Measurements from ENCODE around the gene DEFB123. TPM values are rescaled to one million over a fixed set of nuclear protein-coding genes. Genes with fewer than 3 reads are reported as not detected.

The DEFB123 gene
- total and polyA plus RNA-seq, 4 donors, result not detected

DNA sequence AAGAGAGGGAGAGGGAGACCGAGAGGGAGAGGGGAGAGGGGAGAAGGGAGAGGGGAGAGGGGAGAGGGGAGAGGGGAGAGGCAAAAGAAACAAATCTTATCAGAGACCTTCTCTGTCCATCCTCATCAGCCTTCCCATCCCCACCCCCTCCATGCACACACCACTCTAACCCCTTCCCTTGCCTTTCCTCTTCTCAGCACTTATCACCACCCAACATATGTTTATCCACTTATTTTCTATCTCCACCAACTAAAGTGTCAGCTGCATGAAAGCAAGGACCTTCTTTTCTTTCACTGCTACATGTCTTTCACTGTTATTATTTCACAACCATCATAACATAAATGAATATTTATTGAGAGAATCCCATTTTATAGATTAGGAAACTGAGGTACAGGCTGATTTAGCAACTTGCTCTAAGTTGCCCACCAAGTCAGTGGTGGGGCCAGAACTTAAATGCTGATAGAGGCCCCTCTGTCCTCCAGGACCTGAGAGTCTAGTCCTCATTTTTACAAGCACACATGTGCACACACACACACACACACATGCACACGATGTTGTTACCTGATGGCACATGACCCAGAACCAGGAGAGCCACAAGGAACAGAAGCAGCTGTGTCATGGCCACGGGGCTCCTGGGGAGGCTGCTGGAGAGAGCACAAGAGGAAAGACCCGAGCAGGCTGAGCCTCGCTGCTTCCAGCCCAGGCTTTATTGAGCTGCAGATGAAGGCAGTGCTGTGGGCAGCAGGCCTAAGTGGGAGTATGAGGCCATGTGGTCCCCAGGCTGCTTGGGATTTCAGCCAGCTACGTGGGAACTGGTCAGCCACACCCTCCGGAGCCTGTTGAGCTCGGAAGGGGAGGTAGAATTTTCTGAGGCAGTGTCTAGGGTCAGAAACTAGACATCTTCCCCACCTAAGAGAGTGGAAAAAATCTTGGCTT is 32.2 kb downstream of the DEFB123 start:
- 72% methylated on average over 7 of the region's 8 CpGs for WGBS
- TF ChIP-seq HNF4A (conservative IDR thresholded peaks at IDR 0.05), result no peak
- TF ChIP-seq, protein P1, sequence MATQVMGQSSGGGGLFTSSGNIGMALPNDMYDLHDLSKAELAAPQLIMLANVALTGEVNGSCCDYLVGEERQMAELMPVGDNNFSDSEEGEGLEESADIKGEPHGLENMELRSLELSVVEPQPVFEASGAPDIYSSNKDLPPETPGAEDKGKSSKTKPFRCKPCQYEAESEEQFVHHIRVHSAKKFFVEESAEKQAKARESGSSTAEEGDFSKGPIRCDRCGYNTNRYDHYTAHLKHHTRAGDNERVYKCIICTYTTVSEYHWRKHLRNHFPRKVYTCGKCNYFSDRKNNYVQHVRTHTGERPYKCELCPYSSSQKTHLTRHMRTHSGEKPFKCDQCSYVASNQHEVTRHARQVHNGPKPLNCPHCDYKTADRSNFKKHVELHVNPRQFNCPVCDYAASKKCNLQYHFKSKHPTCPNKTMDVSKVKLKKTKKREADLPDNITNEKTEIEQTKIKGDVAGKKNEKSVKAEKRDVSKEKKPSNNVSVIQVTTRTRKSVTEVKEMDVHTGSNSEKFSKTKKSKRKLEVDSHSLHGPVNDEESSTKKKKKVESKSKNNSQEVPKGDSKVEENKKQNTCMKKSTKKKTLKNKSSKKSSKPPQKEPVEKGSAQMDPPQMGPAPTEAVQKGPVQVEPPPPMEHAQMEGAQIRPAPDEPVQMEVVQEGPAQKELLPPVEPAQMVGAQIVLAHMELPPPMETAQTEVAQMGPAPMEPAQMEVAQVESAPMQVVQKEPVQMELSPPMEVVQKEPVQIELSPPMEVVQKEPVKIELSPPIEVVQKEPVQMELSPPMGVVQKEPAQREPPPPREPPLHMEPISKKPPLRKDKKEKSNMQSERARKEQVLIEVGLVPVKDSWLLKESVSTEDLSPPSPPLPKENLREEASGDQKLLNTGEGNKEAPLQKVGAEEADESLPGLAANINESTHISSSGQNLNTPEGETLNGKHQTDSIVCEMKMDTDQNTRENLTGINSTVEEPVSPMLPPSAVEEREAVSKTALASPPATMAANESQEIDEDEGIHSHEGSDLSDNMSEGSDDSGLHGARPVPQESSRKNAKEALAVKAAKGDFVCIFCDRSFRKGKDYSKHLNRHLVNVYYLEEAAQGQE (IDR thresholded peaks at IDR 0.05), result no peak
- TF ChIP-seq, protein P2, sequence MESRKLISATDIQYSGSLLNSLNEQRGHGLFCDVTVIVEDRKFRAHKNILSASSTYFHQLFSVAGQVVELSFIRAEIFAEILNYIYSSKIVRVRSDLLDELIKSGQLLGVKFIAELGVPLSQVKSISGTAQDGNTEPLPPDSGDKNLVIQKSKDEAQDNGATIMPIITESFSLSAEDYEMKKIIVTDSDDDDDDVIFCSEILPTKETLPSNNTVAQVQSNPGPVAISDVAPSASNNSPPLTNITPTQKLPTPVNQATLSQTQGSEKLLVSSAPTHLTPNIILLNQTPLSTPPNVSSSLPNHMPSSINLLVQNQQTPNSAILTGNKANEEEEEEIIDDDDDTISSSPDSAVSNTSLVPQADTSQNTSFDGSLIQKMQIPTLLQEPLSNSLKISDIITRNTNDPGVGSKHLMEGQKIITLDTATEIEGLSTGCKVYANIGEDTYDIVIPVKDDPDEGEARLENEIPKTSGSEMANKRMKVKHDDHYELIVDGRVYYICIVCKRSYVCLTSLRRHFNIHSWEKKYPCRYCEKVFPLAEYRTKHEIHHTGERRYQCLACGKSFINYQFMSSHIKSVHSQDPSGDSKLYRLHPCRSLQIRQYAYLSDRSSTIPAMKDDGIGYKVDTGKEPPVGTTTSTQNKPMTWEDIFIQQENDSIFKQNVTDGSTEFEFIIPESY (IDR thresholded peaks at IDR 0.05), result no peak
- no peak for TF ChIP-seq RAD21 (IDR thresholded peaks at IDR 0.05)
- no peak for TF ChIP-seq TAF1 (conservative IDR thresholded peaks at IDR 0.05)
- TF ChIP-seq MAX (IDR thresholded peaks at IDR 0.05), result no peak
- TF ChIP-seq RXRA (IDR thresholded peaks at IDR 0.05), result no peak
- TF ChIP-seq SP1 (IDR thresholded peaks at IDR 0.05), result no peak
- TF ChIP-seq FOXA2 (IDR thresholded peaks at IDR 0.05), result no peak
- TF ChIP-seq NR2F2 (IDR thresholded peaks at IDR 0.05), result no peak
- TF ChIP-seq JUND (IDR thresholded peaks at IDR 0.05), result no peak
- TF ChIP-seq EGR1 (IDR thresholded peaks at IDR 0.05; ENCODE audit: low read depth in 2 of 2), result no peak
- TF ChIP-seq GABPA (IDR thresholded peaks at IDR 0.05 in 1 of 2, conservative IDR thresholded peaks at IDR 0.05 in 1 of 2), result no peak
- TF ChIP-seq FOXA1 (IDR thresholded peaks at IDR 0.05), result no peak
- TF ChIP-seq, protein P3, sequence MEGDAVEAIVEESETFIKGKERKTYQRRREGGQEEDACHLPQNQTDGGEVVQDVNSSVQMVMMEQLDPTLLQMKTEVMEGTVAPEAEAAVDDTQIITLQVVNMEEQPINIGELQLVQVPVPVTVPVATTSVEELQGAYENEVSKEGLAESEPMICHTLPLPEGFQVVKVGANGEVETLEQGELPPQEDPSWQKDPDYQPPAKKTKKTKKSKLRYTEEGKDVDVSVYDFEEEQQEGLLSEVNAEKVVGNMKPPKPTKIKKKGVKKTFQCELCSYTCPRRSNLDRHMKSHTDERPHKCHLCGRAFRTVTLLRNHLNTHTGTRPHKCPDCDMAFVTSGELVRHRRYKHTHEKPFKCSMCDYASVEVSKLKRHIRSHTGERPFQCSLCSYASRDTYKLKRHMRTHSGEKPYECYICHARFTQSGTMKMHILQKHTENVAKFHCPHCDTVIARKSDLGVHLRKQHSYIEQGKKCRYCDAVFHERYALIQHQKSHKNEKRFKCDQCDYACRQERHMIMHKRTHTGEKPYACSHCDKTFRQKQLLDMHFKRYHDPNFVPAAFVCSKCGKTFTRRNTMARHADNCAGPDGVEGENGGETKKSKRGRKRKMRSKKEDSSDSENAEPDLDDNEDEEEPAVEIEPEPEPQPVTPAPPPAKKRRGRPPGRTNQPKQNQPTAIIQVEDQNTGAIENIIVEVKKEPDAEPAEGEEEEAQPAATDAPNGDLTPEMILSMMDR (IDR thresholded peaks at IDR 0.05; ENCODE audit: low read depth, low read length, missing input control), result no peak
- no peak for TF ChIP-seq YY1 (IDR thresholded peaks at IDR 0.05)
- TF ChIP-seq ATF3 (IDR thresholded peaks at IDR 0.05), result no peak
- no peak for TF ChIP-seq HNF4G (IDR thresholded peaks at IDR 0.05)

More for the DNA sequence above, 32.2 kb downstream of the DEFB123 start:
- DNase-seq (ENCODE audit: low spot score), result no peak
- Histone ChIP-seq H3K9me3 (ENCODE audit: control insufficient read depth in 4 of 4, low read length in 3 of 4) (no peaks in the 10 kb centered on the region), H3K4me1 (ENCODE audit: control insufficient read depth in 4 of 4, insufficient read depth in 4 of 4, low read length in 3 of 4) (peaks cover 0 to 8% (median under 1%) of the 10 kb centered on the region in 4 donors), H3K27me3 (ENCODE audit: control insufficient read depth in 4 of 4, insufficient read depth in 4 of 4, low read length in 3 of 4) (peaks cover 3 to 12% (median 8%) of the 10 kb centered on the region in 4 donors), H3K36me3 (ENCODE audit: control insufficient read depth in 4 of 4, insufficient read depth in 3 of 4, low read depth in 1 of 4, low read length in 3 of 4) (no peaks in the 10 kb centered on the region), H3K9ac (ENCODE audit: low read depth in 1 of 2, low read length in 2 of 2) (no peak overlapping the region), H3K4me3 (ENCODE audit: low read depth in 1 of 3, low read length in 3 of 3) (no peak overlapping the region), H3K27ac (ENCODE audit: low read depth in 1 of 2, low read length in 2 of 2) (no peak overlapping the region)
